ENCODE measurements around the gene ABCA12.

ABCA12 gene

DNA sequence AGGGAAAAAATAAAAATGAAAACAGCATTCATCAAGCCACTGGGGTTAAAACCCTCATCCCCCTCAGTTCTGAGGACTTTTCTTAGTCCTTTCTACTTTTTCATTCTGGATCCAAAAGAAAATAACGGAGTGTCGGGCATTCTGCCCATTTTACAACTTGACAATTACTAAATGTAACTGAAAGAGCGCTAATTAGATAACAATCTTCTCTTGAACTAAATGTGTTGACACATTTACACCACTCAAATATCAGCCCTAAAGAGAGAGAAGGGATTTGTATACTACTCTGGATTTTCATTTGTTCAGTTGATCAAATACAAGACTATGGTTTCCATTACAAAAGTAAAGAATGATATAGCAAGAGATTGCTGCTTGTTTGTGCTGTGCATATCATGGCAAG is 27.5 kb downstream of the ABCA12 start:
- DNase-seq, result no peak

DNA sequence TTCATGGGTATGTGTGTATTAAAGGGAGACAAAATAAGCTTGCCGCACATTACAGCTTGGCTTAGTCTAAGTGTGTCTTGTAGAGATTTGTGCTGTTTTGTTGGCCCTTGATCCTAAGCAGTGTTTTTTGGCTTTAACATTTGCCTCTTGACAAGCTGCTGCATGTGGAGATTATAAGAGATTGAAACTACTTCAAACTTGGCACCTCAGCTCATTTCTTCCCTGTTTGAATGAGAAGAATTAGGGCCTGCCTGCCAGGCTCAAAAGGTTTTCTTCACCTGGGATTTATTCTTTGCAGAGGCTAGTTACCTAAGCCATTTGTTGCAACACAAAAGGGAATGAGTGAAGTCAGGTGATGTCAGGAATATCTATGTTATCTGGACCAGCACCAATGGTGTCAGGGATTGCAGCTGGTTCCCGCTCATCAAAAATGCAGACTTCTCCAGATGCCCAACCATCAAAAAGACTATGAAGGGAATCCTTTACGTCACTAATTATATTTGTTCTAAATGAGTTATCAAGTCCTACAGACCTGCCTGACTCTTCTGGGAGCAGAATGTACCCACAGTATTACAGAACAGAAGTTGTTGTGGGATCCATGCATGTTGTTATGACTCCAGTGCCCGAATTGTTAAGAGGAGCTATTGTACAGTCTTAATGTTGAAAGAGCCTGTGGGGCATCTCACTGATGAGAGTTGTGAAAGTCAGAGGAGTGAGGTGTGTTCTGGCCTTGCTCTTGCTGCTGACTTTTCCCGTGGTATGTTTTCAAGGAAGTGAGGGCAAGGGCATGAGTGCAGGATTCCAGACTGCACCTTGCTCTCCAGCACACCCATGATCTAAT is 31.0 kb downstream of the ABCA12 start:
- no peak for DNase-seq

DNA sequence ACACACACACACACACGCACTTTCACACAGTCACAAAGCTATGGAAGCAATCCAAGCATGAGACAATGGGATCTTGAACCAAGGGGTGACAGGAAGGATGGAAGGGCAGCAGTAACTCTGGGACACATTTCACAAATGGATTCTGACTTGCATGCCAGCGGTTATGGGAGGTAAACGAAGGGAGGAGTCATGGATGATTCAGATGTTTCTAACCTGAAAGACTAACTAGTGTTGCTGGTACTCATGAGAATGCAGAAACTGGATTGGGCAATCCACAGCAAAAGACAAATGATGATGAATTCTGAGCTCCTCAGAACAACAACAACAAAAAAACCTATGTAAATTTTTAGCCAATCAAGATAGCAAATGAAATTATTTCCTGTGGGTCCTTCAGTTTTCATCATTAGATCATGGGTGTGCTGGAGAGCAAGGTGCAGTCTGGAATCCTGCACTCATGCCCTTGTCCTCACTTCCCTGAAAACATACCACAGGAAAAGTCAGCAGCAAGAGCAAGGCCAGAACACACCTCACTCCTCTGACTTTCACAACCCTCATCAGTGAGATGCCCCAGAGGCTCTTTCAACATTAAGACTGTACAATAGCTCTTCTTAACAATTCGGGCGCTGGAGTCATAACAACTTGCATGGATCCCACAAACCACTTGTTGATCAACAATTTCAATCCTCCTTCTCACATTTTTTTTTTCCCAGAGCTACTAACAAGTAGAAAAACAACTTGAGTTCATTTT is 32.6 kb downstream of the ABCA12 start:
- no peak for DNase-seq

DNA sequence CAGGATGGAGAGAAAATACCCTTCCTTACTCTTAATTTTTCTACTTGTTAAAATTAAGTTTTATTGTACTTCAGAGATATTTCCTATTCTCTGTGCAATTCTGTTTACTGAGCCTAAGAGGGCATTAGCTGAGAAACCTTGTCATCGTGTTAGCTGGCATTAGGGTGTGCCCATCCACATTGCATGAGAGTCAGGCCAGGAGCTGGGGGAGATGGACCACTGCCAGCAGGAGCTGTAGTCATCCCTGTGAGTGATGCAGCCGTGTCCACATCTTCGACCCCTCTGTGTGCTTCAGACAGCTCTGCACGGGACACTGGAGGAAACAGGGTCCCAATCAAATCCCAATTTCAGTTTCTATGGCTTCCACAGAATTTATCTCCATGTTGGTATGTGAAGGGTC is 34.2 kb downstream of the ABCA12 start:
- no peak for DNase-seq

- DNase-seq, result no peak
These were observed 39.6 kb downstream of the ABCA12 start for GRCh38 chr2:215098875-215099274.

- DNase-seq, result no peak
These were observed 54.3 kb downstream of the ABCA12 start for GRCh38 chr2:215084080-215084479.

- DNase-seq, result no peak
These were observed 55.3 kb downstream of the ABCA12 start for GRCh38 chr2:215083146-215083545.

DNA sequence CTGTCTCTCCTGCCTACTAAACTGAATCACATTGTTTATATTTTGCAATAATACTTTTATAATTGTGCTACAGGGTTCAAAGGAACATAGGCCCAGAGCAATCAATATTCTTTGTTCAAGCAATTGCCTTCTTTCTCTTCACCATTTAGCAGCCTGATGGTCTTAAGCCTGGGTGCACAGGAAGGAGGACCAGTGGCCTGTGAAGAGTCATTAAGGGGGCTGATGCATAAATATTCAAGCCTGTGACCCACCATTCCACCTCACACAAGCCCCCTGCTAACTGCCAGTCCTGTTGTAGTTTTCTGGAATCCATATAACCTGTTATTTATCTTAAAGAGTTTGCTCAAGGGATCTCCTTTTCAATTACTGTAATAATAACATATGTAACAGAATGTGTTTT is 56.0 kb downstream of the ABCA12 start:
- DNase-seq, result no peak

GRCh38 chr2:215080545-215080944 is 57.9 kb downstream of the ABCA12 start:
- no peak for DNase-seq

DNA sequence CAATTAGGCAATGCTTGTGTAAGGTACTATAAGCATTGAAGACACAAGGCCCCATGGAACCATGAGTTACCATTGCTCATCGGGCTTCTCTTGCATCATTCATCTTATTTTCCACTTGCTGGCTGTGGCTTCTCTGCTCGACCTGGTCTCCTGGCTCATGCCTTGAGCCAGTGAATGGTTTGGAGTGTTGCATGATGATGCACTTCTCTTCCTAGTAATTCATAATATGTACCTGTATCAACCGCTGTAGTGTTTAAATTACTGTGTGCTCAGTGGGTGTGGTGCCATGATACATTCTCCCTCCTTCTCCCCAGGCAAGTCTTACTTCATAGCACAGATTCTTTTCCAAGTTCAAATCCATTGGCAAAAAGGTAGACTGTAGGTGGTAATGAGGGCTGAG is 66.8 kb downstream of the ABCA12 start:
- no peak for DNase-seq

DNA sequence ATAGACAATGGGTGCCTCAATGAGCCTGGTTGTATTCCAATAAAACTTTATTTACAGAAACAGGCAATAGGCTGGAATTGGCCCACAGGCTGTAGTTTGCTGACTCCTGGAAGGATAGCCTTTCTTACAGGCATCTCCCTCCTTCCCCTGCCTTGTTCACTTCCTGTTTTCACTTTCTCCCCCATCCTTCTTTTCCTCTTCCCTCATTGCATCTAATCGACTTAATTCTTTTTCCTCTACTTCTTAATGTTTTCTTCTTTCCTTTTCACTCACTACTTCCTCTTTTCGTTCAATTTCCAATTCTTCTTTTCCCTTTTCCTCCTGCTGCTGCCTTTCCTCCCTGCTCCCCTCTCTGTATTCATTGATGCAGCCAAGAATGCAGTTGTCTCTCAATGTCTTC is 70.0 kb downstream of the ABCA12 start:
- no peak for DNase-seq

GRCh38 chr2:215066124-215066523 is 72.3 kb downstream of the ABCA12 start:
- no peak for DNase-seq

- no peak for DNase-seq
These were observed 74.9 kb downstream of the ABCA12 start for GRCh38 chr2:215063526-215063925.

GRCh38 chr2:215060861-215061536 is 77.4 kb downstream of the ABCA12 start:
- DNase-seq, result no peak

GRCh38 chr2:215059724-215060123 is 78.7 kb downstream of the ABCA12 start:
- no peak for DNase-seq

DNA sequence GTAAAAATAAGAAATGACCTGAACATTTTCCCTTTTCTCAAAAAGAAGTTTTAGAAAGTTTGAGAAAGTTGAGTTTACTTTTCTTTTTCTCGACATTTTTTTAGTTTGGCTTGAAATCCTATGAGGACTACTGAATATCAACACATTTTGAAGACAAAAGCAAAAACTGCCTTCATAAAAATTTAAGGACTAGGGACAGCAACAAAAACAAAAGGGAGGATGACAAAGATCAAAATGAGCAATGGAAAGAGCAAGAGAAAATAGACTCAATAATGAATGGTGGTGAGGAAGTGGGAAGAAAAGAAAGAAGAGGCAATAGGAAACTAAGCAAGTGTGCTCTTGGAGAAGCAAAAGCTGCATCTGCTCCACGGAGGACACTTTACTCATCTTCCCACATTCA is 82.5 kb downstream of the ABCA12 start:
- DNase-seq, result no peak

DNA sequence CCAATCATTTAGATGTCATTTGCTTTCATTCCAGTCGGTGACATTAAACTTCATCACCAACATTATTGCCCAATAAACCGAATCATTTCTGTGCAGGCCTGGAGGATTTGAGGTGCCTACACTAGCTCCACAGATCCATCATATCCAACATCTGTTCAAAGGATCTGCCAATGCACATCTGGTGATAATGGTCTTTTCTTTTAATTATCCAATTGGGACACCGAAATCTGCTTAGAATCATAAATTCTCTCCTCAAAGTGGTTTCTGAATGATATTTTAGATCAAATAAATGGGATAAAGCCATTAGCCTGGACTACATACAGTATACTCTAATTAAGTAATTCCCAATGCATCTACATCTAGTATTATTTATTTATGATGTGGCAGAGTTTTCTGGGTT is 85.6 kb downstream of the ABCA12 start:
- DNase-seq, result no peak

DNA sequence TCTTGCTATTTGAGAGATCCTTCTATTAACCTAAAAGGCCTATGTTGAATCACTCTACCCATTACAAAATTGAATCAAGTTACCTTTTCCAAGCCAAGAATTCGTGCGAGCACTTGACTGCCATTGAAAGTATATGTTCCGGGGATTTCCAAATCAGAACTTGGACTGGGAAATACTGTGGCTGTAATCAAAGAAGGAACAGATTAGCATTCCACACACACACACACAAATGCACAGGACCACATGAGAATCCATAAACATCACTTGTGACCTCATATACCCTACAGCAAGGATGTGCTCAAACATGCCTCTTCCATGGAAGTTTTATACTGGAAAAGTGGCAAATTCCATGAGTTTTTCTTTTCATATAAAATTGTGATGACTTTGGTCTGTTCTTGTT is 86.0 kb downstream of the ABCA12 start:
- DNase-seq, result no peak

DNA sequence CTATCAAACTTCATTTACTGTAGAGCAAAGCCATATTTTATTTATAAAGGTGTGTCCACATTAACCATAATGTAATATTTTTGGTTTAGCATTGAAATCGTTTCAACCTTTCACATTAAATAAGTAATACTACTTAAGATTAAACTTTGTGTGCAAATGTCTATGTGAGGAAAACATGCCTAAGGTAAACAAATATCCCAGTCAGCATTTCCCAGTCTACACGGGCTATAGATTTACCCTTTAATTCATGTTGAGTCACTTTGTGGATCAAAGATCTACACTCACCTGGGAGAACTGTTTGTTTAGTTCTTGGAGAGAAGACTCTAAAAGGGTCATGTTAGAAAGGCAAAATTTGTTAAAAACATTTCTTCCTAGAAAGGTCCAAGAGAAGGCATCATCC is 89.1 kb downstream of the ABCA12 start:
- DNase-seq, result no peak

- no peak for DNase-seq
These were observed 100.0 kb downstream of the ABCA12 start for GRCh38 chr2:215038421-215038820.

- no peak for DNase-seq
These were observed 102.1 kb downstream of the ABCA12 start for GRCh38 chr2:215036314-215036713.

DNA sequence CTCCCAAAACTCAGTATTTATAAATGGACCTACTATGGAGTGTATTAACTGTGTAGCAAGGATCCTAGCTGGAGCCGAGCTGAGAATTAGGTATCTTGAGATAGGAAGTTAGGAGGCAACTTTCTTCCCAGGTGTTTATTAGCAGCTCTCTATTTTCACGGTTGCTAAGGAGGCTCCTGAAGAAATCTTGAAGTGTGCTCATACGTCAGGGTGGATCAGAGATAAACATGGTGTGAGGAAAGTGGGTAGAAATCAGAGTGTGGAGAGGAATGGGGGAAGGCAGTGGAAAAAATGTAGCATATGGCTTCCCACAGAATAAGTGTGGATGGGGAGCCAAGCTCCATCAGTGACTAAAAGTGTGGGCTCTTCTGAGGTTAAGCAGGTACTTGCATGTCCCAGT is 104.3 kb downstream of the ABCA12 start:
- no peak for DNase-seq

- DNase-seq, result no peak
These were observed 106.3 kb downstream of the ABCA12 start for GRCh38 chr2:215032153-215032552.

- DNase-seq, result no peak
These were observed 107.1 kb downstream of the ABCA12 start for GRCh38 chr2:215031321-215031720.
